K562 (cell line): ENCODE measurements around the gene BNIP5. TPM values are rescaled to one million over a fixed set of nuclear protein-coding genes. Genes with fewer than 3 reads are reported as not detected.
A peak's percentile ranks its signal among the peaks of the same experiment; 100 is the strongest.

Experiments
- ATAC-seq: fragments of 200-7000 bp; cut with Tn5 transposase; 3 replicates; pipeline ENCODE4 v1.9.1; 2020; ENCODE audit warnings: moderate library complexity
- BruUV-seq: library from RNA; stranded (reverse); fragments of 400-500 nt; replicated peaks from 2 replicates; lab custom pipeline; 2021; lab: Mats Ljungman, UMichigan
- CTCF ChIA-PET: fragments of 300-600 bp; formaldehyde crosslinking; extraction: SDS; loops from one replicate; lab custom pipeline; 2021; ENCODE audit warnings: low intra/inter-chr PET ratio; lab: Yijun Ruan, JAX
- POLR2A ChIA-PET: fragments of 300-600, 350-650 bp; sonication (Branson Sonifier 250); formaldehyde crosslinking; extraction: SDS; loops from one replicate; lab custom pipeline; 2021; ENCODE audit warnings: antibody characterized with exemption, inconsistent platforms; lab: Yijun Ruan, JAX
- DNase-seq, 4 experiments: peaks; one replicate each; pipeline versions ENCODE4 v3.0.0 to v3.0.0-alpha.2; 2011 to 2018; ENCODE audit warnings: low spot score in 3 of 4, mixed read lengths in 3 of 4; ENCODE audit errors: extremely low read depth in 1 of 4
- FAIRE-seq: peaks from 2 replicates; lab custom pipeline; 2011; peaks lifted over from hg19 to GRCh38; lab: Jason Lieb, UNC
- H2AFZ ChIP-seq: 2 replicates; pipeline ENCODE4 v1.6.0; 2011; ENCODE audit warnings: low read depth, low read length, control low read depth, inconsistent platforms
- H3K27ac ChIP-seq: fragments of 200-600 bp; 3 replicates; pipeline ENCODE4 v1.8.0; 2011; ENCODE audit warnings: low read depth, mild to moderate bottlenecking, control low read depth, inconsistent platforms, low read length, moderate library complexity, mixed read lengths; ENCODE audit errors: extremely low read depth
- H3K27me3 ChIP-seq, 2 experiments: fragments of 300-600 bp in 1 of 2; 2 replicates in 1 of 2; 3 replicates in 1 of 2; pipeline versions ENCODE4 v1.6.0 to v1.8.0; 2011; ENCODE audit warnings: inconsistent platforms in 2 of 2, low read length in 2 of 2, mild to moderate bottlenecking in 1 of 2, mixed read lengths in 1 of 2, moderate library complexity in 1 of 2; ENCODE audit not compliant: control insufficient read depth in 2 of 2, insufficient read depth in 2 of 2
- H3K36me3 ChIP-seq: fragments of 300-600 bp; 3 replicates; pipeline ENCODE4 v1.8.0; 2011; ENCODE audit warnings: mild to moderate bottlenecking, low read length, inconsistent platforms; ENCODE audit not compliant: control insufficient read depth, insufficient read depth
- H3K4me1 ChIP-seq, 2 experiments: fragments of 200-600 bp in 1 of 2; replicated peaks in 1 of 2; 2 replicates in 1 of 2; 3 replicates in 1 of 2; pipeline versions ENCODE4 v1.5.1 to v1.8.0; 2011; ENCODE audit warnings: inconsistent platforms in 2 of 2, low read length in 2 of 2, mild to moderate bottlenecking in 1 of 2, mixed read lengths in 1 of 2, moderate library complexity in 1 of 2; ENCODE audit not compliant: control insufficient read depth in 2 of 2, insufficient read depth in 2 of 2
- H3K4me2 ChIP-seq: 2 replicates; pipeline ENCODE4 v1.6.1; 2011; ENCODE audit warnings: low read length, control low read depth, inconsistent platforms, mixed read lengths; ENCODE audit not compliant: insufficient read depth
- H3K4me3 ChIP-seq: fragments of 200-600 bp; sonication (generic), shearing (Covaris generic); 2 replicates; pipeline ENCODE4 v1.5.1; 2016; ENCODE audit warnings: control low read depth, inconsistent platforms
- H3K79me2 ChIP-seq: fragments of 200-600 bp; 3 replicates; pipeline ENCODE4 v1.8.0; 2011; ENCODE audit warnings: low read length, inconsistent platforms; ENCODE audit not compliant: control insufficient read depth, insufficient read depth
- H3K9ac ChIP-seq, 2 experiments: 2 replicates each; pipeline versions ENCODE4 v1.6.0 to v1.6.1; 2011; ENCODE audit warnings: low read depth in 2 of 2, low read length in 2 of 2, control low read depth in 1 of 2, inconsistent platforms in 1 of 2, mild to moderate bottlenecking in 1 of 2, mixed read lengths in 1 of 2; ENCODE audit not compliant: insufficient read depth in 1 of 2
- H3K9me1 ChIP-seq: one replicate; pipeline ENCODE4 v1.6.0; 2011; ENCODE audit warnings: inconsistent platforms, mild to moderate bottlenecking, low read length, moderate library complexity; ENCODE audit not compliant: control insufficient read depth, insufficient read depth
- H3K9me3 ChIP-seq: replicated peaks from 2 replicates; pipeline ENCODE4 v1.5.1; 2011; ENCODE audit warnings: low read depth, low read length, inconsistent platforms; ENCODE audit not compliant: control insufficient read depth, insufficient read depth
- H4K20me1 ChIP-seq: replicated peaks from 2 replicates; pipeline ENCODE4 v1.6.1; 2011; ENCODE audit warnings: low read length, inconsistent platforms, mixed read lengths; ENCODE audit not compliant: control insufficient read depth, insufficient read depth
- ELF4 ChIP-seq: fragments of 450-650 bp; formaldehyde crosslinking; IDR thresholded peaks from 2 replicates; pipeline ENCODE4 v1.4.0; 2022; ENCODE audit warnings: missing genetic modification characterization
- FOS ChIP-seq: IDR thresholded peaks from 3 replicates; pipeline ENCODE4 v1.6.1; 2011; ENCODE audit not compliant: insufficient read length; ENCODE audit errors: extremely low read depth
- KLF10 ChIP-seq: fragments of 250-450 bp; sonication (Bioruptor Pico); IDR thresholded peaks from 2 replicates; pipeline ENCODE4 v1.6.1; 2021; ENCODE audit warnings: matching md5 sums
- NRF1 ChIP-seq, 2 experiments: fragments of 450-650 bp; IDR thresholded peaks in 1 of 2; conservative IDR thresholded peaks in 1 of 2; 2 replicates each; pipeline ENCODE4 v1.6.1; 2014; ENCODE audit warnings: mild to moderate bottlenecking in 2 of 2
- PML ChIP-seq: IDR thresholded peaks from 2 replicates; pipeline ENCODE4 v1.6.1; 2012; ENCODE audit warnings: low read length, inconsistent platforms
- RFX7 ChIP-seq: fragments of 250-450 bp; sonication (Bioruptor Pico); IDR thresholded peaks from 2 replicates; pipeline ENCODE4 v1.5.1; 2021; ENCODE audit warnings: mild to moderate bottlenecking
- RNF2 ChIP-seq: sonication (generic); IDR thresholded peaks from 2 replicates; pipeline ENCODE4 v1.6.1; 2016
- SNRNP70 ChIP-seq: fragments of 200-400 bp; formaldehyde crosslinking; optimal IDR thresholded peaks from 2 replicates; pipeline ENCODE3; 2017; ENCODE audit warnings: low read depth, low read length
- TAF9B ChIP-seq: fragments of 450-650 bp; IDR thresholded peaks from 2 replicates; pipeline ENCODE4 v1.6.1; 2018; ENCODE audit warnings: mild to moderate bottlenecking; ENCODE audit not compliant: partially characterized antibody
- THRAP3 ChIP-seq: fragments of 450-650 bp; IDR thresholded peaks from 2 replicates; pipeline ENCODE4 v1.6.1; 2016; ENCODE audit warnings: mild to moderate bottlenecking, inconsistent platforms, borderline replicate concordance
- ZNF146 ChIP-seq: IDR thresholded peaks from one replicate; pipeline ENCODE4 v1.6.1; 2018; ENCODE audit warnings: missing compliant biosample characterization; ENCODE audit not compliant: unreplicated experiment
- ZNF175 ChIP-seq: fragments of 200-800 bp; sonication (Bioruptor generic); IDR thresholded peaks from 2 replicates; pipeline ENCODE4 v1.6.1; 2016; ENCODE audit warnings: low read depth, mild to moderate bottlenecking, missing genetic modification characterization, missing compliant biosample characterization
- ZNF217 ChIP-seq: sonication (generic); formaldehyde crosslinking; IDR thresholded peaks from 2 replicates; pipeline ENCODE4 v1.8.0; 2022; ENCODE audit warnings: mild to moderate bottlenecking, missing genetic modification reagents
- ZNF586 ChIP-seq: fragments of 450-650 bp; formaldehyde crosslinking; conservative IDR thresholded peaks from 2 replicates; pipeline ENCODE4 v1.4.0; 2020; ENCODE audit warnings: mild to moderate bottlenecking, moderate library complexity
- WGBS: fragments of 100-300 bp; shearing (Covaris generic); methylation state at CpG from one replicate; pipeline ENCODE4 v1.1.6; 2016; ENCODE audit warnings: low coverage, mixed read lengths; ENCODE audit not compliant: insufficient coverage; ENCODE audit errors: missing lambda C conversion rate; 5-methylcytosine and 5-hydroxymethylcytosine counted together
- in situ Hi-C: fragments of 300-500 bp; cut with MboI; formaldehyde crosslinking; loops from 4 replicates; pipeline ENCODE4 v1.15.0; 2018; ENCODE audit warnings: inconsistent platforms, mixed read lengths
- intact Hi-C: fragments of 100-400 bp; cut with micrococcal nuclease; formaldehyde crosslinking; loops from 2 replicates; pipeline ENCODE4 v1.14.2; 2022
- polyA plus RNA-seq, 8 experiments: library from polyadenylated mRNA; depleted of rRNA in 4 of 8; stranded (reverse) in 5 of 8; unstranded in 3 of 8; fragments of >200 nt; fragmentation: Nextera tagmentation in 2 of 8; fragmentation: Illumina TruSeq in 1 of 8; extraction: Ambion mirVana in 2 of 8; extraction: Trizol in 1 of 8; gene quantifications; 2 replicates each; pipeline versions ENCODE4 v1.2.1 to v1.2.3, GENCODE V29; 2011 to 2014; ENCODE audit warnings: inconsistent platforms in 1 of 8, missing spikeins in 1 of 8
- total RNA-seq, 7 experiments: library from RNA; depleted of rRNA in 6 of 7; stranded (reverse); fragments of >200 nt in 6 of 7; fragmentation: Illumina TruSeq in 2 of 7; extraction: Trizol in 2 of 7; gene quantifications; 2 replicates each; pipeline versions ENCODE4 v1.2.1 to v1.2.3, GENCODE V29; 2011 to 2021; ENCODE audit warnings: low replicate concordance in 1 of 7
- TF ChIP-seq, protein P1 (sequence below): sonication (generic); formaldehyde crosslinking; IDR thresholded peaks from 2 replicates; pipeline ENCODE4 v1.8.0; 2022; ENCODE audit warnings: missing genetic modification reagents, mild to moderate bottlenecking, moderate library complexity, borderline replicate concordance
- TF ChIP-seq, protein P2 (sequence below): fragments of 450-650 bp; IDR thresholded peaks from 2 replicates; pipeline ENCODE4 v1.6.1; 2016

The BNIP5 gene
- total and polyA plus RNA-seq, 9 of the 15 experiments (the other 6 are each of a cell fraction or from before 2014, with no cell fraction given): not detected

DNA sequence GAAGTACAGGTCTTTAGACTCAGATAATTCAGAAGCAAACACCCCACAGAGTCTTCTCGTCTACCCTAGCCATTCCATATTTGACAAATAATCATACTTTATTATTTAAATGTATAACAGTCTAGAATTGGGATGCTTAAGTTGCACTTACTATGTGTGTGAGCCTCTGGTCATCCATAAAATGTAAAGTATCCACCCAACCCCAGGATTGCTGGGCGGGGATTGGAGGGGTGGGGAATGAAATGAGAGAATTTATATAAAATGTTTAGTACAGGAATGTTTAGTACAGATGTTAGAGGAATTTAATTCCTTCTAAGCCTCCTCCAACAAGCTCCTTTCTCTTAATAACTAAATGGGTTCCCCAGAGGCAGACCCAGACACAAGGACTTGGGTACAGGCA, 16.9 kb downstream of the BNIP5 start:
- DNase-seq: no peak
- WGBS: 8% methylated on average over 2 of the region's 2 CpGs
- BruUV-seq: no TSS peak
- no peak overlapping the region for H3K27ac ChIP-seq
- POLR2A ChIA-PET: interaction anchor here (1.2 to 1.5 kb wide), 6 partner anchors 11 to 219 kb away, joined by 3 to 6 read pairs (median 4); no protein-coding TSS in a partner anchor
- no peaks in the 10 kb centered on the region for H3K9me1 ChIP-seq
- intact Hi-C loops: loop anchor here (2.0 kb wide), 1 partner anchor 17 kb away; no protein-coding TSS in a partner anchor
- no peak for ATAC-seq
- H3K36me3 ChIP-seq: no peaks in the 10 kb centered on the region
- peaks cover 22 to 70% of the 10 kb centered on the region in 2 experiments; a peak in 4 of 5 replicates for H3K27me3 ChIP-seq
- no peak overlapping the region for H3K4me2 ChIP-seq
- TF ChIP-seq ZNF175 (CRISPR knock-in tag) (no peak), ELF4 (no peak), ZNF586 (no peak), ZNF146 (CRISPR knock-in tag) (no peak)
- no peak overlapping the region for H3K9ac ChIP-seq
- H3K79me2 ChIP-seq: no peaks in the 10 kb centered on the region
- H3K4me3 ChIP-seq: no peak overlapping the region
- in situ Hi-C loops: no loop called here
- FAIRE-seq: no peak
- no peak overlapping the region for H2AFZ ChIP-seq
- no peaks in the 10 kb centered on the region for H3K9me3 ChIP-seq
- H3K4me1 ChIP-seq: peaks cover 0 to 5% of the 10 kb centered on the region in 2 experiments; a peak in 1 of 5 replicates
- CTCF ChIA-PET: interaction anchor here (0.5 kb wide), 1 partner anchor 1179 kb away, joined by 3 read pairs; the partner anchor contains the start of gene TCP11
- H4K20me1 ChIP-seq: no peaks in the 10 kb centered on the region

DNA sequence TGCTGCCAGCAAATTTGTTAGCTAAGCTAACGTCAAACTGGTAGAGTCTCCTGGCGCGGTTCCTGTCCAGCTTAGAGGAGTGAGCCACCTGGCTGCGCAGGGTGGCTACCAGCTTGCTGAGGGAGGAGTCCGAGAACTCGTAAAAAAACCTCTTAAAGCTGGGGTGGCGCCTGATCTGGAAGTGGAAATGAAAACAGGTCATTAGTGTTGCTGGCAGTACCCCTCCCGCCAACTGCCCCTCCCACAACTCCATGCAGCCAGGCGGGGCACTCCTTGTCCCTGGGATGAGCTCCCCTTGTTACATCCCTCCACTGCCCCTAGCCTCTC, 17.3 kb downstream of the BNIP5 start:
- WGBS: 18% methylated on average over 9 of the region's 9 CpGs
- ChIA-PET POLR2A (interaction anchor here (0.6 to 1.5 kb wide), 8 partner anchors 10 to 334 kb away, joined by 3 to 6 read pairs (median 3); no protein-coding TSS in a partner anchor), CTCF (no interaction called here)
- H3K4me2 ChIP-seq: no peak overlapping the region
- no peaks in the 10 kb centered on the region for H3K9me3 ChIP-seq
- H3K79me2 ChIP-seq: no peaks in the 10 kb centered on the region
- no peak for FAIRE-seq
- H3K27me3 ChIP-seq: peaks cover 22 to 72% of the 10 kb centered on the region in 2 experiments; a peak in 4 of 5 replicates
- H4K20me1 ChIP-seq: no peaks in the 10 kb centered on the region
- intact Hi-C loops: loop anchor here (2.0 kb wide), 1 partner anchor 17 kb away; no protein-coding TSS in a partner anchor
- no peak overlapping the region for H3K27ac ChIP-seq
- in situ Hi-C loops: no loop called here
- peak; percentile 17; the same call in 1 of the 3 replicates for ATAC-seq
- DNase-seq: no peak
- no TSS peak for BruUV-seq
- no peaks in the 10 kb centered on the region for H3K9me1 ChIP-seq
- peaks cover 0 to 5% of the 10 kb centered on the region in 2 experiments; a peak in 1 of 5 replicates for H3K4me1 ChIP-seq
- H3K4me3 ChIP-seq: no peak overlapping the region
- H3K36me3 ChIP-seq: no peaks in the 10 kb centered on the region
- no peak overlapping the region for H2AFZ ChIP-seq
- no peak overlapping the region for H3K9ac ChIP-seq
- TF ChIP-seq PML: no peak
- TF ChIP-seq RNF2: no peak
- TF ChIP-seq TAF9B: no peak
- TF ChIP-seq, protein P1, sequence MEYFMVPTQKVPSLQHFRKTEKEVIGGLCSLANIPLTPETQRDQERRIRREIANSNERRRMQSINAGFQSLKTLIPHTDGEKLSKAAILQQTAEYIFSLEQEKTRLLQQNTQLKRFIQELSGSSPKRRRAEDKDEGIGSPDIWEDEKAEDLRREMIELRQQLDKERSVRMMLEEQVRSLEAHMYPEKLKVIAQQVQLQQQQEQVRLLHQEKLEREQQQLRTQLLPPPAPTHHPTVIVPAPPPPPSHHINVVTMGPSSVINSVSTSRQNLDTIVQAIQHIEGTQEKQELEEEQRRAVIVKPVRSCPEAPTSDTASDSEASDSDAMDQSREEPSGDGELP (CRISPR knock-in tag): 0 out of 2 replicates have a peak, but pooled peaks have one; percentile 0
- TF ChIP-seq NRF1 (conservative IDR thresholded peaks at IDR 0.05 in 1 of 2, IDR thresholded peaks at IDR 0.05 in 1 of 2): peak; percentile 69 to 75
- no peak for TF ChIP-seq RFX7
- no peak for TF ChIP-seq ZNF217 (CRISPR knock-in tag)
- TF ChIP-seq THRAP3: no peak
- TF ChIP-seq KLF10 (CRISPR knock-in tag): no peak
- TF ChIP-seq, protein P2, sequence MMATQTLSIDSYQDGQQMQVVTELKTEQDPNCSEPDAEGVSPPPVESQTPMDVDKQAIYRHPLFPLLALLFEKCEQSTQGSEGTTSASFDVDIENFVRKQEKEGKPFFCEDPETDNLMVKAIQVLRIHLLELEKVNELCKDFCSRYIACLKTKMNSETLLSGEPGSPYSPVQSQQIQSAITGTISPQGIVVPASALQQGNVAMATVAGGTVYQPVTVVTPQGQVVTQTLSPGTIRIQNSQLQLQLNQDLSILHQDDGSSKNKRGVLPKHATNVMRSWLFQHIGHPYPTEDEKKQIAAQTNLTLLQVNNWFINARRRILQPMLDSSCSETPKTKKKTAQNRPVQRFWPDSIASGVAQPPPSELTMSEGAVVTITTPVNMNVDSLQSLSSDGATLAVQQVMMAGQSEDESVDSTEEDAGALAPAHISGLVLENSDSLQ: peak; percentile 2; the same call in 1 of the 2 replicates
- no peak for TF ChIP-seq FOS
- no peak for TF ChIP-seq SNRNP70
